Ectodermal cell (in vitro differentiated cells): ENCODE results near the gene SEC24D.
"Not testable (repeated sequence)": the region's sequence is repeated elsewhere in the genome, so short reads cannot be mapped to it uniquely, and the experiment has no call there.

Source experiments
- H3K27ac ChIP-seq: 2 replicates; pipeline ENCODE4 v1.7.0; 2013; ENCODE audit warnings: mild to moderate bottlenecking, low read depth, low read length; ENCODE audit not compliant: insufficient read depth, poor library complexity, severe bottlenecking
- H3K27me3 ChIP-seq: 2 replicates; pipeline ENCODE4 v1.7.0; 2013; ENCODE audit warnings: mild to moderate bottlenecking, low read length; ENCODE audit not compliant: insufficient read depth, control insufficient read depth, poor library complexity, severe bottlenecking
- H3K36me3 ChIP-seq: one replicate; pipeline ENCODE4 v1.7.0; 2013; ENCODE audit warnings: low read length; ENCODE audit not compliant: control insufficient read depth, insufficient read depth
- H3K4me1 ChIP-seq: one replicate; pipeline ENCODE4 v1.7.0; 2013; ENCODE audit warnings: low read length; ENCODE audit not compliant: control insufficient read depth, insufficient read depth
- H3K4me3 ChIP-seq: 2 replicates; pipeline ENCODE4 v1.7.0; 2013; ENCODE audit warnings: low read depth, low read length, control low read depth; ENCODE audit not compliant: insufficient read depth
- H3K9me3 ChIP-seq: 2 replicates; pipeline ENCODE4 v1.7.0; 2013; ENCODE audit warnings: mild to moderate bottlenecking, low read length, moderate library complexity; ENCODE audit not compliant: control insufficient read depth
- WGBS, 2 experiments: methylation state at CpG; one replicate each; pipeline ENCODE4 v1.1.7; 2013; ENCODE audit warnings: missing lambda C conversion rate in 2 of 2; 5-methylcytosine and 5-hydroxymethylcytosine counted together

Gene SEC24D

DNA sequence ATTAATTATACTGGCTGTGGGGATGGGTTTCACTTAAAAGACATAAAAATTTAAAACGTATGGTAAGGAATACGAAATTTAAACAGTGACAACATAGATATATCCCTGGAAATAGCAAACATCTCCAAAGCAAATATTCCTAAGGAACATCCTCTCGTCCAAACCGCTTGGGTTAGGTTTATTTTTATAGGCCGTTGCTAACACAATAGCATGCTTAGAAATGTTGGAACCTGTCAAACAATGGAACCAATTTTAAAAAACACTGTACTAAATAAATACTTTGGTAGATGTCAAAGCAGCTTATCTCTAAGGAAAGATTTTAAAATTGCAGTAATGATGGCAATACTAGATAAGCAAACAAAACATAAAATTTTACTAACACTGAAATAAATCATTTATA, 45.4 kb downstream of the SEC24D start:
- H3K9me3 ChIP-seq, result no peaks in the 10 kb centered on the region
- H3K36me3 ChIP-seq, result no peaks in the 10 kb centered on the region
- H3K27me3 ChIP-seq, result no peaks in the 10 kb centered on the region
- H3K27ac ChIP-seq, result no peak overlapping the region
- 97 to 100% methylated on average over 3 to 5 of the region's 5 CpGs for WGBS, 2 experiments
- no peaks in the 10 kb centered on the region for H3K4me1 ChIP-seq
- no peak overlapping the region for H3K4me3 ChIP-seq

DNA sequence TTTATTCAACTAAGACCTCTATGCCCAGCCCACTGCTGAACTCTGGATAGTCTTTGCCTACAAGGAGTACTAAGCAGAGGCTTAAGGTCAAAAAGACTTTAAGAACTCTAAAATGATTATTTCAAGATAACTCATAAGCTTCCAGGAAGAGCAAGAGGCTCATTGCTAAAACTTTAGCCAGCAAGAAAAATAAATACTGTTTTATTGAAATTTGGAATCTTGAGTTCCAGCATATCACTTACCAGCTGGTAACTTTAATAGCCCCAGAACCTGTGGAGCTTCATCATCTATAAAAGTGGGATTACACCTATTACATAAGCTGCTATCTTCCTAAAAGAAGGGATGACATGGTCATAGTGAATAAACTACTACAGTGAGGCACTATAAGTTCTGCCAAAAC, 47.0 kb downstream of the SEC24D start:
- H3K36me3 ChIP-seq, result no peaks in the 10 kb centered on the region

DNA sequence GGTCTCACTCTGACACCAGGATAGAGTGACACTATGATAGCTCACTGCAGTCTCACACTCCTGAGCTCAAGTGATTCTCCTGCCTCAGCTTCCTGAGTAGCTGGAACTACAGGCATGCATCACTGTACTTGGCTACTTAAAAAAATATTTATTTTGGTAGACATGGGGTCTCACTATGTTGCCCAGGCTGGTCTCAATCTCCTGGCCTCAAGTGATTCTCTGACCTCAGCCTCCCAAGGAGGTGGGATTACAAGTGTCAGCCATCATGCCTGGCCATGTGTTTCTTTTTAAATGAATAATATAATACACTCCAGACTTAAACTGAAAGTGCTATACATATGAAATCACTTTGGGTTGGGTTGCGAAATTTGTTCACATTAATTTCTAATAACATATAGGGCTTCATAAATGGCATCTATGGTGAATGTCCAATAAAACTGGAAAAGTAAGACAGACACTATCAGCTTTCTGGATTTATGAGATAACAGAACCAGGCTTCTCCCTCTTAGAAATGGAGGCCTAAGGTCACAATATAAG, 48.0 kb downstream of the SEC24D start:
- Histone ChIP-seq H3K27me3 (no peaks in the 10 kb centered on the region), H3K27ac (no peak overlapping the region), H3K9me3 (no peaks in the 10 kb centered on the region), H3K4me3 (no peak overlapping the region), H3K36me3 (no peaks in the 10 kb centered on the region), H3K4me1 (no peaks in the 10 kb centered on the region)
- whole genome bisulfite sequencing, 2 experiments, result 100% methylated on average over 1 of the region's 1 CpG; no CpG with 5 or more reads in 1 of the 2 experiments

More for the DNA sequence above, 47.0 kb downstream of the SEC24D start:
- Histone ChIP-seq H3K9me3 (no peaks in the 10 kb centered on the region), H3K4me3 (no peak overlapping the region), H3K27me3 (no peaks in the 10 kb centered on the region), H3K4me1 (no peaks in the 10 kb centered on the region), H3K27ac (no peak overlapping the region)

DNA sequence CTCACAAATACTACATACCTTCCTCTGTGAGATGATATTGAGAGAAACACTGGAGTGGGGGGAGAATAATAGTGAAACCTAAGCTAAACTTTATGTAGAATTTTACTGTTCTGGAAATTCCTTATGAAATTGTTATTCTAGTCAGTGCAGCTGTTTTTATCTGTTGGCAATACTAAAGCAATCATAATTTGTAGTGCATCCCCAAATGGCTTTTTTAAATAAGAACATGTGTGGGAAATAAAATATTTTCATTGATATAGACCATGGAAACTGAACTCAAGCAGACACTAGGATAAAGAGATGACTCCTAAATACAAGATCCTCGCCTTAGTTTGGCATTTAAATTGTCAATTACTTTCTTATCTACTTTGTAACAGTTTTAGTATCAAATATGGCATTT, 51.1 kb downstream of the SEC24D start:
- Histone ChIP-seq H3K4me1 (no peaks in the 10 kb centered on the region), H3K27ac (no peak overlapping the region), H3K27me3 (no peaks in the 10 kb centered on the region), H3K4me3 (no peak overlapping the region), H3K36me3 (no peaks in the 10 kb centered on the region), H3K9me3 (no peaks in the 10 kb centered on the region)
- WGBS, 2 experiments, result no CpG with 5 or more reads among the region's 1 CpG

DNA sequence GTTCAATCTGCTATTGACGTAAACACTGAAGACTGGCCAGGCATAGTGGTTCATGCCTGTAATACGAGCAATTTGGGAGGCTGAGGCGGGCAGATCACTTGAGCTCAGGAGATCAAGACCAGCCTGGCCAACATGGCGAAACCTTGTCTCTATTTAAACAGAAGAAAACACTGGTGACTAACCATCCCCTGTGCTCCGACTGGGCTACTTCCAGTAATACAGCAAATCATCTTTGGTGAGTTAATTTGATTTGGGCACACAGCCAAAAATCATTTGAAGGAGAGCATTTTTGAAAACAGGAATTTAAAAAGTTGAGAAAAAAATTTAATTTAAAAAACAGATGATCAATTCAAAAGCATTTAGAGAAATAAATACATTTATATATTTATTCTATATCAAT, 52.0 kb downstream of the SEC24D start:
- WGBS, 2 experiments, result 93 to 94% methylated on average over 5 of the region's 5 CpGs
- no peaks in the 10 kb centered on the region for H3K27me3 ChIP-seq

DNA sequence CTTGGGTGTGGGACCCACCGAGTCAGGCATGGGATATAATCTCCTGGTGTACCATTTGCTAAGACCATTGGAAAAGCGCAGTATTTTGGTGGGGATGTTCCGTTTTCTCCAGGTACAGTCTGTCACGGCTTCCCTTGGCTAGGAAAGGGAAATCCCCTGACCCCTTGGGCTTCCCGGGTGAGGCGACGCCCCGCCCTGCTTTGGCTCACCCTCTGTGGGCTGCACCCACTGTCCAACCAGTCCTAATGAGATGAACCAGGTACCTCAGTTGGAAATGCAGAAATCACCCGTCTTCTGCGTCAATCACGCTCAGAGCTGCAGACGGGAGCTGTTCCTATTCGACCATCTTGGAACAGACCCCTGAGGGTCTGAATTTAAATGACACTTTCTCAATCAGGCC, 53.0 kb downstream of the SEC24D start:
- not testable (repeated sequence) for H3K27me3 ChIP-seq, H3K36me3 ChIP-seq, H3K9me3 ChIP-seq, H3K27ac ChIP-seq, H3K4me3 ChIP-seq, H3K4me1 ChIP-seq
- 95% methylated on average over 13 of the region's 13 CpGs for WGBS, 2 experiments

More for the DNA sequence above, 52.0 kb downstream of the SEC24D start:
- H3K36me3 ChIP-seq, result no peaks in the 10 kb centered on the region
- H3K27ac ChIP-seq, result no peak overlapping the region
- H3K4me3 ChIP-seq, result no peak overlapping the region
- no peaks in the 10 kb centered on the region for H3K4me1 ChIP-seq
- H3K9me3 ChIP-seq, result no peaks in the 10 kb centered on the region

DNA sequence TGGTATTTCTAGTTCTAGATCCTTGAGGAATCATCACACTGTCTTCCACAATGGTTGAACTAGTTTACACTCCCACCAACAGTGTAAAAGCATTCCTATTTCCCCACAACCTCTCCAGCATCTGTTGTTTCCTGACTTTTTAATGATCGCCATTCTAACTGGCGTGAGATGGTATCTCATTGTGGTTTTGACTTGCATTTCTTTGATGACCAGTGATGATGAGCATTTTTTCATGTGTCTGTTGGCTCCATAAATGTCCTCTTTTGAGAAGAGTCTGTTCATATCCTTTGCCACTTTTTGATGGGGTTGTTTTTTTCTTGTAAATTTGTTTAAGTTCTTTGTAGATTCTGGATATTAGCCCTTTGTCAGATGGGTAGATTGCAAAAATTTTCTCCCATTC, 58.3 kb downstream of the SEC24D start:
- not testable (repeated sequence) for H3K9me3 ChIP-seq, H3K4me1 ChIP-seq, H3K4me3 ChIP-seq, H3K27ac ChIP-seq, H3K36me3 ChIP-seq, H3K27me3 ChIP-seq
- WGBS, 2 experiments, result 94 to 100% methylated on average over 2 of the region's 2 CpGs

DNA sequence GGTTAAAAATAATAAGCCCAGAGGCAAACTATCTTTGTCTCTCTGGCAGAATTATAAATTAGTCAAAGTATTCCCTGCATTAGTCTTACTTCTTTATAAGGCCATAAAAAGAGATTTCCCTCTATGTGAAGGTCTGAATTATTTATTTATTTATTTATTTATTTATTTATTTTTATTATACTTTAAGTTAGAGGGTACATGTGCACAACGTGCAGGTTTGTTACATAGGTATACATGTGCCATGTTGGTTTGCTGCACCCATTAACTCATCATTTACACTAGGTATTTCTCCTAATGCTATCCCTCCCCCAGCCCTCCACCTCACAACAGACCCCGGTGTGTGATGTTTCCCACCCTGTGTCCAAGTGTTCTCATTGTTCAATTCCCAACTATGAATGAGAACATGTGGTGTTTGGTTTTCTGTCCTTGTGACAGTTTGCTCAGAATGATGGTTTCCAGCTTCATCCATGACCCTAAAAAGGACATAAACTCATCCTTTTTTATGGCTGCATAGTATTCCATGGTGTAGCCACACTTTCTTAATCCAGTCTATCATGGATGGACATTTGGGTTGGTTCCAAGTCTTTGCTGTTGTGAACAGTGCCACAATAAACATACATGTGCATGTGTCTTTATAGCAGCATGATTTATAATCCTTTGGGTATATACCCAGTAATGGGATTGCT, 58.8 kb downstream of the SEC24D start:
- WGBS, 2 experiments, result 96 to 100% methylated on average over 1 to 2 of the region's 2 CpGs
- not testable (repeated sequence) for H3K4me3 ChIP-seq, H3K27me3 ChIP-seq, H3K4me1 ChIP-seq, H3K36me3 ChIP-seq, H3K9me3 ChIP-seq, H3K27ac ChIP-seq

DNA sequence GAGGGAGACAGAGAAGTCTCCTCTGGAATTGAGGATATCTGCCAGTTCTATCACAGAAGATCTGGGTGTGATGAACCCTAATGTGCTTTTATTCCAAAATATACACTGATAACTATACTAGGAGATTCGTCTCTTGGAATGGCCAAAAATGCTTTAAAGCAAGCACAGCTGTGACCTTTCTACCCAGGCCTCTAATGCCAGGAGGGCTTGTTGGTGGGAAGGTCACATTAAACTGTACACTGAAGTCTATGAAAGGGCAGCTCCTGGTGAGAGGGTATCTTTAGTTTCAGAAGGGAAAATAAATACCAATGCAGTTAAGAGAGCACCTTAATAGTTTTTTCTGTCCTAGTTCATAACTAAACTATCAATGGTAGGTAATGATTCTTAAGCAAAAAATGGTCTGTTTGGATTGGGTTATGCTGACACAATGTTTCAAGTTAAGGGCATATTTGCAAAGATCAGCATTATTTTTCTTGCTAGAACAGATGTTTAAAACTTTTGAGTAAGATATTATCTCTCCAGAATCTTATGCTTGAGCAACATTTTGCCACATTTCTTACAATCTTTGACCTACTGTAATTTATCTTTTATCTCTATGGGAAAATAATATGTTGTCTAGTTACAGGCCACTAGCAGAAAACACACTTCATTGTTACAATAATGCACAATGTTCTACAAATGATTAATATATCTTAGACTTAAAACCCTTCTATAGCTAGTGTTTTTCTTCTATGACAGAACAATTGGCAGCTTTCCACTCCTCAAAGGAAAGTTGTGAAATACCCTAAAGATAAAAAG, 59.6 kb downstream of the SEC24D start:
- H3K27me3 ChIP-seq, result no peaks in the 10 kb centered on the region
- no peak overlapping the region for H3K27ac ChIP-seq
- WGBS, 2 experiments, result 86 to 89% methylated on average over 1 of the region's 1 CpG
- no peak overlapping the region for H3K4me3 ChIP-seq
- no peaks in the 10 kb centered on the region for H3K36me3 ChIP-seq
- no peaks in the 10 kb centered on the region for H3K9me3 ChIP-seq
- no peaks in the 10 kb centered on the region for H3K4me1 ChIP-seq

DNA sequence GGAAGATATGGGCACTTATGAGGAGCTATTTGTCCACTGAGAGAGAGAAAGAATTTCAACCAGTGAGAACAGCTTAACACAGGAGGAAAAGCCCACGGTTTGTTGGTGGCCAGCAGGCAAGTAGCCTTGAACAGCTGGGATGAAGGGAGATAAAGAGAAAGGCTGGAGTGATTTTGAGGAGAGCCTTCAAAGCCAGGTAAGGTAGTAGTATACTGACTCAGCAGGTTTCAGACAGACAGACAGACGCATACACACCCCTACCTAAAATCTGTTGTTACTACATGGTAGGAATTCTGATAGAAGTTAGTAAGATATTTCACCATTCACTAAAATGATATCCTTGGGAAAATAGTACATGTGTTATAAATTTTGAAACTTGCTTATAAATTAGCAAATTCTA, 60.5 kb downstream of the SEC24D start:
- no peak overlapping the region for H3K4me3 ChIP-seq
- no peaks in the 10 kb centered on the region for H3K9me3 ChIP-seq
- H3K4me1 ChIP-seq, result no peaks in the 10 kb centered on the region
- H3K27me3 ChIP-seq, result no peaks in the 10 kb centered on the region
- no peaks in the 10 kb centered on the region for H3K36me3 ChIP-seq
- no peak overlapping the region for H3K27ac ChIP-seq
- WGBS, 2 experiments, result 87 to 89% methylated on average over 1 of the region's 2 CpGs
